WI38 (cell line): ENCODE measurements around the gene GSX1.
"Not testable (repeated sequence)": the region's sequence is repeated elsewhere in the genome, so short reads cannot be mapped to it uniquely, and the experiment has no call there.

Experiments used
- H3K4me3 ChIP-seq: 2 replicates; pipeline ENCODE4 v1.5.1; 2011; ENCODE audit warnings: low read depth, mild to moderate bottlenecking, control low read depth, low read length
- TF ChIP-seq, protein P1 (sequence below): IDR thresholded peaks from 2 replicates; pipeline ENCODE4 v1.5.1; 2012; ENCODE audit warnings: low read depth, mild to moderate bottlenecking, control low read depth, low read length

Gene GSX1

DNA sequence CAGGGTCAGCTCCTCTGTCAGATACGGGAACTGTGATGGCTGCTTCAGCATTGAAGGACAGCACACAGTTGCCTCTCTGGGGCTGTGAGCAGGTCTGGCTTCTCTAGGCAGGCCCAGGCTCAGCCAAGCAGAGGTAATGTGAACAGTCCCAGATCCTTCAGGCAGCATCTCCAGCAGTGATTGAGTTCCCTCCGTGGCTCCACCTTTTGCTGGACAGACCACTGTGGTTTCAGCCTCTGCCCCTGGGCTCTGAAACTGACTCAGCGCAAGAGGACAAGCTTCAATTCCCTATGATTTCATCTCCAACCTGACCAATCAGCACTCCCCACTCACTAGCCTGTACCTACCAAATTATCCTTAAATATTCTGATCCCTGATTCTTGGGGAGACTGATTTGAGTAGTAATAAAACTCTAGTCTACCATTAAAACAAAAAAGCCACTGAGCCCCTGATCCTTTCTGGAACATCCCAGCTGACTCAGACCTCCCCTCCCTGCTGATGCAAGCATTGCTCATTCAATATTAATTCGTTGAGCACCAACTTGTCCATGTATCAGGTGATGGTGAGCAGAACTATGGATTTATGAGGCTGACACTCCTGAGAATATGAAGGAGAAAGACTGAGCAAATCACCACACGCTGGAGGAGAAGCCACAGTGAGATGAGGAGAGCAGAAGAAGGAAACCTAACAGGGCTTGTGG, 16.7 kb downstream of the GSX1 start:
- H3K4me3 ChIP-seq = no peak overlapping the region
- TF ChIP-seq, protein P1, sequence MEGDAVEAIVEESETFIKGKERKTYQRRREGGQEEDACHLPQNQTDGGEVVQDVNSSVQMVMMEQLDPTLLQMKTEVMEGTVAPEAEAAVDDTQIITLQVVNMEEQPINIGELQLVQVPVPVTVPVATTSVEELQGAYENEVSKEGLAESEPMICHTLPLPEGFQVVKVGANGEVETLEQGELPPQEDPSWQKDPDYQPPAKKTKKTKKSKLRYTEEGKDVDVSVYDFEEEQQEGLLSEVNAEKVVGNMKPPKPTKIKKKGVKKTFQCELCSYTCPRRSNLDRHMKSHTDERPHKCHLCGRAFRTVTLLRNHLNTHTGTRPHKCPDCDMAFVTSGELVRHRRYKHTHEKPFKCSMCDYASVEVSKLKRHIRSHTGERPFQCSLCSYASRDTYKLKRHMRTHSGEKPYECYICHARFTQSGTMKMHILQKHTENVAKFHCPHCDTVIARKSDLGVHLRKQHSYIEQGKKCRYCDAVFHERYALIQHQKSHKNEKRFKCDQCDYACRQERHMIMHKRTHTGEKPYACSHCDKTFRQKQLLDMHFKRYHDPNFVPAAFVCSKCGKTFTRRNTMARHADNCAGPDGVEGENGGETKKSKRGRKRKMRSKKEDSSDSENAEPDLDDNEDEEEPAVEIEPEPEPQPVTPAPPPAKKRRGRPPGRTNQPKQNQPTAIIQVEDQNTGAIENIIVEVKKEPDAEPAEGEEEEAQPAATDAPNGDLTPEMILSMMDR = no peak

- no peak overlapping the region for H3K4me3 ChIP-seq
- TF ChIP-seq, protein P1 = no peak
Observed at GRCh38 chr13:27810009-27810408, 17.7 kb downstream of the GSX1 start.

DNA sequence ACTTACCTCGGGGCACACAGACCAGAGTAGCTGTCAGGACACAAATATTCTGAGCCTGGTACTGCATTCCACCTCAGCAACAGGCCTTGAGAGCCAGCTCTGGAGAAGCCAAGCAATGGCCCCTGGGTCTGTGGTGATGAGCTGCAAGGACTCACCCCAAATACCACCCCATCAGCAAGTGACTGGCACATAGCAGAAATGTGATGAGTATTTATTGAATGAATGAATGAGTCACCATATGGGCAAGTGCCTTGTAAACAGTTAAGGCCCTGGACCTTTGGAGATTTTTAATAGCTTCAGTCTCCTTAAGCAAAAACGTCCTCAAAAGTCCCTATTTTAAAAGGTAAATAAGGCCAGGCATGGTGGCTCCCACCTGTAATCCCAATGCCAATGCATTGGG, 18.2 kb downstream of the GSX1 start:
- no peak overlapping the region for H3K4me3 ChIP-seq
- TF ChIP-seq, protein P1 = no peak

DNA sequence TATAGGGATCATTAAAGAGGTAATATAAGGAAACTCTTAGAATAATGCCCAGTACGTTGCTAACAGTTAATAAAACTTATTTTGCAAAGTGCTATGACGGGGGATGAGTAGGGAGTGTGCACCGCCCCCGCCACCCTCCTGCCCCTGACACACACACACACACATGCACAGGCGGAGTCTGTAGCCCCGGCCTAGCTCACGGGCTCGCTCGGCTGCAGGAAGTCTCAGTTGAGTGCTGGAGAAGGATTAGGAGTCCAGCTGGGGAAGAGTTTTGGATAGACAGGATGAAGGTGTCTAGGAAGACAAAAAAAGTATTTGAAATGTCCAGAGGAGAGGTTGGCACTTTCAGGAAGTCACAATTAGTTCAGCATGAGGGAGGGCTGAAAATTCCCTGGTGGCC, 21.5 kb downstream of the GSX1 start:
- TF ChIP-seq, protein P1 = no peak
- H3K4me3 ChIP-seq = no peak overlapping the region

GRCh38 chr13:27817832-27818231, 25.5 kb downstream of the GSX1 start:
- H3K4me3 ChIP-seq = not testable (repeated sequence)

DNA sequence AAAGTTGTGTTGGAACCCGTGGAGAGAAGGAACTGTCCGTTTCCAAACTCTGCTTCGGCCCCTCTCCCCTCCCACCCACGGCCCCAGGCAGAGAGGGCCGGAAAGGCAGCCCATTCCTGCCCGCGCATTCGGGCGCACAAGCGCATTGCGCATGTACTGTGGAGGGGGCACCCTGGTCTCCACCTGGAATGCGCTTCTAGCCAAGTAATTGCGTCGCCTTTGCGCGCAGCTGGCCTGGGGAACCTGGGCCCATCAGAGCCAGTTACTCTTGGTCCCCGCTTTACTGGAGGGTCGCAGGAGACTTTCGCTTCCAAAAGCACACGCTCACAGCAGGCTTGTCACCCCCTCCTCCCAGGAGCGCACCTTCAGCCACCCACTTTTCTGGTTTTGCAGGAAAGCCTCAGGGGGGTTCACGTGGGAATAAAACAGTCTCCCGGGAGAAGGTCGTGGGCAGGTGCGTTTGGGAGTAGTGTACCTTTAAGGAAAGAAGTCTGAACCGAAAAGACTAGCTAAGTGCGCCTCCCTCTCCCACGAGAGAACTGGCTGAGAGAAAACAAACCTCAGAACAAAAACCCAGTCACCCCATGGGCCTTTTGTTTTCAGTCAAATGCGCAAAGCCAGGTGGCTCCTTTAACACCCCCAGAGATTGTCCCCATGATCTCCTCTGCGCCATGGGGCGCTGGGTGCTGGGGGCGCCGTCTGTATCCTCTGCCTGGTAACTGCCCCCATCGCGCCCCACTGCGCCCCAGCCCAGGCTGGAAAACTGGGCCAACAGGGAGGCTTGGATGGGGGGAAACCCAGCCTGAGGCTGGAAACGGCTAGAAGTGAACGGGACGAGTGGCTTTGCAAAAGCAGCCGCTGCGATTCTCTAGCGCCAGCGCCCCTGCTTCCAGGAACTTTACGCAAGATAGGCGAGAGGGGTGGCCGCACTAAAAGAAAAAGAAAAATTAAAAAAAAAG, 28.5 kb downstream of the GSX1 start:
- no peak overlapping the region for H3K4me3 ChIP-seq
- TF ChIP-seq, protein P1 = no peak

- TF ChIP-seq, protein P1 = no peak
- H3K4me3 ChIP-seq = no peak overlapping the region
Observed at GRCh38 chr13:27821566-27821965, 29.3 kb downstream of the GSX1 start.
